Pancreas (tissue), 10 donors: ENCODE measurements around the gene ADAMTSL2. TPM values are rescaled to one million over a fixed set of nuclear protein-coding genes. Genes with fewer than 3 reads are reported as not detected.

Source experiments
- ATAC-seq, 4 donors: fragments of 200-7000 bp; cut with Tn5 transposase; one replicate each; pipeline versions ENCODE4 v1.8.0 to v1.9.1; 2020; ENCODE audit warnings: mild to moderate bottlenecking in 4 of 4, moderate library complexity in 4 of 4
- DNase-seq, 6 donors: peaks; one replicate each; pipeline ENCODE4 v3.0.0-alpha.2; 2020
- FAIRE-seq: peaks from 2 replicates; lab custom pipeline; 2012; peaks lifted over from hg19 to GRCh38; lab: Jason Lieb, UNC
- H3K27ac ChIP-seq, 4 donors: fragments of 200-600 bp; sonication (generic); 1 replicate in 3 of 4; 2 replicates in 1 of 4; pipeline versions ENCODE4 v1.5.0 to v1.8.0; 2020
- H3K27me3 ChIP-seq, 4 donors: fragments of 200-600 bp; one replicate each; pipeline ENCODE4 v1.8.0; 2021
- H3K36me3 ChIP-seq, 3 donors: fragments of 200-600 bp; sonication (generic) in 1 of 3; one replicate each; pipeline versions ENCODE4 v1.5.0 to v1.8.0; 2020 to 2021
- H3K4me1 ChIP-seq, 3 donors: fragments of 200-600 bp; one replicate each; pipeline ENCODE4 v1.8.0; 2021
- H3K4me3 ChIP-seq, 4 donors: fragments of 200-600 bp; sonication (generic) in 2 of 4; one replicate each; pipeline versions ENCODE4 v1.5.0 to v1.8.0; 2020 to 2021
- H3K9me3 ChIP-seq, 4 donors: fragments of 200-600 bp; one replicate each; pipeline ENCODE4 v1.8.0; 2021
- CTCF ChIP-seq, 4 donors: fragments of 200-600 bp; sonication (generic) in 3 of 4; IDR thresholded peaks; one replicate each; pipeline versions ENCODE4 v1.5.0 to v1.8.0; 2021; ENCODE audit warnings: antibody characterized with exemption in 4 of 4
- WGBS, 2 donors: extraction: QIAGEN DNeasy Blood & Tissue Kit; methylation state at CpG; one replicate each; pipeline ENCODE4 v1.1.7; 2013; 5-methylcytosine and 5-hydroxymethylcytosine counted together
- intact Hi-C, 3 donors: fragments of 100-400 bp; cut with DNase I; formaldehyde crosslinking; loops; one replicate each; pipeline versions ENCODE4 v1.11.1 to v1.14.2; 2022
- polyA plus RNA-seq, 2 donors: library from polyadenylated mRNA; stranded (reverse); fragments of 200-250 nt; gene quantifications; one replicate each; pipeline ENCODE4 v1.2.3, GENCODE V29; 2013
- total RNA-seq, 6 donors: library from RNA; stranded (reverse); fragmentation: NEBNext Ultra II Directional in 4 of 6; extraction: Animal tissue kit (Norgen Biotek cat#: 25700) in 4 of 6; gene quantifications; one replicate each; pipeline versions ENCODE4 v1.2.1 to v1.2.4, GENCODE V29; 2021 to 2023
- donor health status: healthy with polysubstance abuse.
- donor health status: DM: no; HTN: no; CAD: no; lungs with moderate emphysema.
- donor health status: DM: no; HTN: no; CAD: no.
- donor health status: control.
- donor health status: control.
- donor health status: Bipolar disorder and iron deficiency.
- donor health status: DM: yes; HTN: yes; CAD: no.
- donor health status: DM: no; HTN: no; CAD: no.
- donor health status: DM: no; HTN: no; CAD: no.
- donor health status: DM: yes; HTN: yes; CAD: no.

ADAMTSL2 gene
- total and polyA plus RNA-seq, 8 donors, result 1.5 to 12.9 (median 3.2) TPM

GRCh38 chr9:133511607-133512006, 22.9 kb upstream of the ADAMTSL2 start:
- intact Hi-C loops, result no loop called here
- Histone ChIP-seq H3K9me3 (no peaks in the 10 kb centered on the region), H3K27ac (no peak overlapping the region), H3K36me3 (no peaks in the 10 kb centered on the region), H3K27me3 (no peaks in the 10 kb centered on the region), H3K4me1 (peaks cover 4 to 11% (median 8%) of the 10 kb centered on the region in 3 donors), H3K4me3 (no peak overlapping the region)
- ATAC-seq (no peak), DNase-seq (no peak), FAIRE-seq (no peak)
- WGBS, 2 donors, result 81 to 84% methylated on average over 10 of the region's 10 CpGs
- no peak for TF ChIP-seq CTCF (IDR thresholded peaks at IDR 0.05)

DNA sequence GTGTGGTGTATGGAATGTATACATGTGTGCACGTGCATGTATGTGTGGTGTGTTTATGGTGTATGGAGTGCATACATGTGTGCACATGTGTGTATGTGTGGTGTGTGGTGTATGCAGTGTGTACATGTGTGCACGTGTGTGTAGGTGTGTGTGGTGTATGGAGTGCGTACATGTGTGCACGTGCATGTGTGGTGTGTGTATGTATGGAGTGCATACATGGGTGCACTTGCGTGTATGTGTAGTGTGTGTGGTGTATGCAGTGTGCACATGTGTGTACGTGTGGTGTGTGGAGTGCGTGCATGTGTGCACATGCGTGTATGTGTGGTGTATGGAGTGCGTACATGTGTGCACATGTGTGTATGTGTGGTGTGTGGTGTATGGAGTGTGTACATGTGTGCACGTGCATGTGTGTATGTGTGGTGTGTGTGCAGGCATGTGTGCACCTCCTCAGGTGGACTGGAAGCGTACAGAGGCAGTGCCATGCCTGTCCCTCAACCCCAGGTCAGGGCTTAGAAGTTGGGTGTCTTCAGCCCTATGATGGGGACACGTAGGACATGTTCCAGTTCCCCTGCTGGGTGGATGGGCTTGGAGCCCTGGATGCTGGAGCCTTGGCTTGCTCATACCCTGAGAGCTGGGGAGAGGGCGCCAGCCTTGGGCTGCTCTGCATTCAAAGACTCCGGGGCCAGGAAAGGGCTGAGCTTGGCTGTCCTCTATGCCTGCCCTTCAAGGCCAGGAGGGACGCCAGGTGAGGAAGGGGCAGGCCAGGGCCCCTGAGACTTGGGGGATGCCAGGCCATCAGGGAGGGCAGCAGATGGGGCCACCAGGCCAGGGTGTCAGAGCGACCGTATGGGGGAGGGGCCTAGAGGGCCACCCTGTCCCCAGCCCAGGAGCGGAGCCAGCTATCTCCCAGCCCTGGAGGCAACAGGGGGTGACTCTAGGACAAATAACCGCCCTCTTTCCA, 22.0 kb upstream of the ADAMTSL2 start:
- ATAC-seq, result peak in 1 of 4 donors; percentile 31
- intact Hi-C loops, result no loop called here
- H3K27me3 ChIP-seq, result no peaks in the 10 kb centered on the region
- DNase-seq, result peak in 2 of 6 donors; percentile 19 to 60
- no peaks in the 10 kb centered on the region for H3K9me3 ChIP-seq
- no peak overlapping the region for H3K27ac ChIP-seq
- FAIRE-seq, result no peak
- H3K36me3 ChIP-seq, result no peaks in the 10 kb centered on the region
- peaks cover 4 to 11% (median 8%) of the 10 kb centered on the region in 3 donors for H3K4me1 ChIP-seq
- WGBS, 2 donors, result 84 to 89% methylated on average over 19 of the region's 19 CpGs
- H3K4me3 ChIP-seq, result no peak overlapping the region
- no peak for TF ChIP-seq CTCF (IDR thresholded peaks at IDR 0.05)

DNA sequence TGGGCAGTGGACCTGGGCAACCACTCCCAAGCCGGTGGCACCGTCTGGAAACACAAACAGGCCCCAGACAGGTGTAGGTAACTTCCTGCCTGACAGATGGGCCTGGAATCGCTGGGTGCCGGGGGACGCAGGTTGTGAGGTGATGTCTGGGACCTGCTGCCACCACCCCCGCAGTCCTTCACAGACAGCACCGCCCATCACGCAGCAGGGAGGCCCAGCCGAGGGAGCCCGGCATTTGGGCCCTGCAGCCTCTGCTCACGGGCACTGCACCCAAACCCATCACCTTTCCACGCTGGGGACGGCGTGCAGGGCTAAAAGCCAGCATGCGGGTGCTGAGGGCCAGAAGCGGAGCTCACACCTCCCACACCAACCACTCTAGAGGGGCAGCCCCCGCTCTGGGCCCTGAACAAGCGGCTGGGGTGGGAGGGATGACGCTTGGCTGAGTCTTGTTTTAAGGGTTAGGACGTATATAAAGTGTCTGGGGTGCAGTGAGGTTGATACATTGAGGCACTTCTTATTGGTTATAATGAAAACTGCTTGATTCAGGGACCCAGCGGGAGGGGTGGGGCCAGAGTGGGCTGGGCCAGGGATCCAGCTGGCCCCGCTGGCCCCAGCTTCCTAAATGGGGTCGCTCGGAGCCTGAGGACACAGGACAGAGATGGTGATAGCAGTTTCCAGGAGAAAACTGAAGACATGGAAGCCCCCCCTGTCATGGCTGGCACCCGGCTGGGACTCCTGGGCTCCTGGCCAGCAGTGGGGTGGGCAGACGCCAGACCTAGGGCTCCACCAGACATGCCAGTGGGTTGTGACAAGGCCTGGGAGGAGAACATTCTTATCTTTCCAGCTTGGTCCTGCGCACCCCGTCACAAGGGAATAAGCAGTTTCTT, 21.0 kb upstream of the ADAMTSL2 start:
- DNase-seq, result peak in 2 of 6 donors; percentile 15 to 51
- 81 to 82% methylated on average over 26 to 28 of the region's 28 CpGs for WGBS, 2 donors
- no peaks in the 10 kb centered on the region for H3K27me3 ChIP-seq
- no peak overlapping the region for H3K4me3 ChIP-seq
- no peaks in the 10 kb centered on the region for H3K36me3 ChIP-seq
- no peaks in the 10 kb centered on the region for H3K9me3 ChIP-seq
- peaks cover 4 to 11% (median 8%) of the 10 kb centered on the region in 3 donors for H3K4me1 ChIP-seq
- peak in 2 of 4 donors; percentile 45 to 46 for ATAC-seq
- H3K27ac ChIP-seq, result no peak overlapping the region
- no peak for TF ChIP-seq CTCF (IDR thresholded peaks at IDR 0.05)
- no peak for FAIRE-seq
- intact Hi-C loops, result no loop called here

DNA sequence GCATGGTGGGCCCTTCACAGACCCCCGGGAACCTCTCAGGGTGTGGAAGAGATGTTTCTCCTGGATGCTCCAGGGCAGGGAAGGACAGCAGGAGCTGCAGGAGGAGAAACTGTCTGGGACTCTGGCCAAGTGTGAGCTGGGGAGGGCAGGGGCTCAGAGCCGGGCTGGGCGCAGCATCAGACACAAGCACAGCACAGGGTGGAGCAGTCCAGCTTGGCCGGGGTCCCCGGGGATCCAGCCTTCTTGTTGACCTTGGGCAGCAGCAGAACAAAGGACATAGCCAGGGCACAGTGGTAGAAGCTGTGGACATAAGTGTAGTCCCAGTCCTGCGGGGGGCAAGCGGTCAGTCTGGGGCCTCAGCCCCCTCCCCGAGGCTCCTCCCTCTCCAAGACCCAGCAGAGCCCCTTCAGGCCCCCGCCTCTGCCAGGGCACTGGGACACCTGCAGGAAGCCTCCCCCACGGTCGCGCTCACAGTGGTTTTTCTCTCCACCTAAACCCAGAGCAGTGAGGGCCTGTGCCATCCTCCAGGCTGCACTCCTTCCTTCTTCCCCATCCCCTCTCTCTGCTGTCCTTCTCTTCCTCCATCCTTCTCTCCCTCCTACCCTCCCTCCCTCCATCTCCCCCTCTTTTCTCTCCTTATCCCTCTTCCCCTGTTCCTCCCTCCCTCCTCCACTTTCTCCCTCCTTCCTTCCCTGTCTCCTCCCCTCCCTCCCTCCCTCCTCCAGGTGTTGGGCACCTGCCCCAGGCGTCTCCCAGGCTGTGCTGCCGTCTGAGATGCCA, 19.9 kb upstream of the ADAMTSL2 start:
- Histone ChIP-seq H3K4me1 (peaks cover 0 to 4% (median 0%) of the 10 kb centered on the region in 3 donors), H3K27me3 (no peaks in the 10 kb centered on the region), H3K9me3 (no peaks in the 10 kb centered on the region), H3K36me3 (no peaks in the 10 kb centered on the region), H3K27ac (no peak overlapping the region), H3K4me3 (no peak overlapping the region)
- WGBS, 2 donors, result 46 to 47% methylated on average over 14 of the region's 14 CpGs
- FAIRE-seq (no peak), DNase-seq (peak in 2 of 6 donors; percentile 38 to 59), ATAC-seq (peak in 2 of 4 donors; percentile 6 to 38)
- no peak for TF ChIP-seq CTCF (IDR thresholded peaks at IDR 0.05)
- intact Hi-C loops, result no loop called here
